ENCODE measurements around the gene PPT2.

The PPT2 gene

DNA sequence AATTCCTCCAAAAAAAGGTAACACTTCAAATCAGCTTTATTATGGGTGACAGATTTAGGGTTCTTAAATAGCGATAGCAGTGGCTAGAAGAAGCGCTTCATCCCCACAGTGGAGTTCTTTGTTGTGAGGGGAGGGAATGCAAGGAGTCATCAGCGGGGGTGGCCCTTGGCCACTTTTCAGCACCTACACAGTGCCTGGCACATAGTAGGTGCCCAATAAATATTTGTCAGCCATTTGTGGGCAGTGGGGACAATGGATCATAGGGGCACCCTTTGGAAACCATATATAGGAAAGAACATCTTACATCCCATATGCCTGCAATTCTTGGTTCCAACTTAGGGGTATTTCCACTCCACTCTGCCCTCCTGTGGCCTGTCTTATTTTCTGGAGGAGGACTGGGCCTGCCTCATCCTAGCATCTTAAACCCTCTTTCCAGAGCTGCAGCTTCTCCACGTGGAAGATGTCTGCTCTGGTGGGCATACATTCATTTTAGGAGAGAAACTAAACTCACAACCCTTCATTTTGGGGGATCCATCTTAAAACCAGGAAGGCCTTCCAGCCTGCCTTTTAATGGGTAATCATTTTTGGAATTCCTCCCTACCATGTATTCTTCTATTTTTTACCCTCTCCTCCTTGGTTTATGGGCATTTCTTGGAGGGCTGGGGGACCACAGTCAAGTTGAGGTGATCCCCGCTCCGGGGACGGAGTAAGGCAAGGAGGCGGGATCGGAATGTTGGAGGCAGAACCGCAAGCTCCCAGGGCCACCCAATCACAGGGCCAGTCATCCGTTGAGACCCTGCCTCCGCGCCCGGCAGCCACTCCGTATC lies 41.1 kb downstream of the PPT2 start:
- DNase-seq (ENCODE audit: low read depth), result peak; percentile 81
- Histone ChIP-seq H3K36me3 (ENCODE audit: control insufficient read depth, insufficient read depth, low read length, severe bottlenecking) (no peaks in the 10 kb centered on the region), H3K4me3 (ENCODE audit: low read length) (peak overlapping the region; percentile 80), H3K27me3 (replicated peaks; ENCODE audit: control insufficient read depth, insufficient read depth, low read length) (no peaks in the 10 kb centered on the region), H3K4me1 (ENCODE audit: control insufficient read depth, insufficient read depth, low read length) (peaks cover 23% of the 10 kb centered on the region), H3K9me3 (ENCODE audit: control insufficient read depth, low read length) (no peaks in the 10 kb centered on the region), H3K9ac (ENCODE audit: low read length) (peak overlapping the region; percentile 92)

DNA sequence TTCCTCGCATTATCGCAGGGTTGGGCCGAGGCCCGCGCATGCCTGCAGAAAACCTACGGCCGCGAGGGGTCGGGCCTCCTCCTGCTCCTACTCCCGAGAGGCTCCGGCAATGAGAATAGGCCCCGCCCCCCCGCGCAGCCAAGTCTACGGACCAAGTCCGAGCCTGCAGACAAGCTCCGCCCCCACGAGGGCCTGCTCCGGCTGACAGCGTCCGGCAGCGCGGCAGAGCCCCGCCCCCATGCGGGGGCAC lies 41.6 kb downstream of the PPT2 start:
- Histone ChIP-seq H3K27me3 (replicated peaks; ENCODE audit: control insufficient read depth, insufficient read depth, low read length) (no peaks in the 10 kb centered on the region), H3K36me3 (ENCODE audit: control insufficient read depth, insufficient read depth, low read length, severe bottlenecking) (no peaks in the 10 kb centered on the region), H3K9ac (ENCODE audit: low read length) (peak overlapping the region; percentile 97)

DNA sequence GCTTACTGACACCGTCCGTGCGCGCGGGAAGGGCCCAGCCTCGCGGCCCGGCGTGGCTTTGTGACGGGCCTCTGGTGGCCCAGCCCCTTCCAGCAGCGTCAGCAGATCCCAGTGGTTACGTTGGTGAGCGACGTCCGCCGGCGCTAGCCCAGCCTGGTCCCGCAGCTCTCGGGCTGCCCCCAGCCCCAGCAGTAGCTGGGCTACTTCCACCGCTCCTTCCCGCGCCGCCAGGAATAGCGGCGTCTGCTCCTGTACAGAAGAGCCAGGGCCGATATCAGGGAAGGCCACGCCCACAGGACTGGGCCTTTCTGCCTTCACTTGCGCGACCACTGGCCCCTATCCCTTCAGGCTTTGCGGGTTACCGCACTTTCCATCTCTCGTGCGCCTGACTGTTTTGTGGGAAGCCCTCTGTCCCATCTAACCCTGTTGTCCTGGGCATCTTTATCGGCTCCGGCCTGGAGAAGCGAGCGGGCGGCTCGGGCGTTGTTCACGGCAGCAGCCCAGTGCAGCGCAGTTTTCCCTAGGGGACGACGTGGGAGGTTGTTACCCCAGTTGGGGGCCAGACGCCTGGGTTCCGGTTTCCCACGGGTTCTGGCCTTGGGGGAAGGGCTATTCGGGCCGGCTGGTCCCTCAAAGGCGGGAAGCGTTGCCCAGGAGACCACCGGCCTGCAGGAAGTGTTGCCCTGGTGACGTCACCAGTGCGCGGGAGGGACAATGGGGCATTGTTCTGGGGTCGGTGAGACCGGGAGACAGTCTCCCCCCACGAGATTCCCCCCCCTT lies 42.2 kb downstream of the PPT2 start:
- peak overlapping the region; percentile 97 for H3K9ac ChIP-seq (ENCODE audit: low read length)
- peak overlapping the region; percentile 99 for H3K4me3 ChIP-seq (ENCODE audit: low read length)
- peaks cover 23% of the 10 kb centered on the region for H3K4me1 ChIP-seq (ENCODE audit: control insufficient read depth, insufficient read depth, low read length)
- no peaks in the 10 kb centered on the region for H3K27me3 ChIP-seq (replicated peaks; ENCODE audit: control insufficient read depth, insufficient read depth, low read length)
- no peaks in the 10 kb centered on the region for H3K36me3 ChIP-seq (ENCODE audit: control insufficient read depth, insufficient read depth, low read length, severe bottlenecking)
- DNase-seq (ENCODE audit: low read depth), result peak; percentile 82
- H3K9me3 ChIP-seq (ENCODE audit: control insufficient read depth, low read length), result no peaks in the 10 kb centered on the region

More for the DNA sequence above, 41.6 kb downstream of the PPT2 start:
- H3K4me3 ChIP-seq (ENCODE audit: low read length), result peak overlapping the region; percentile 99
- DNase-seq (ENCODE audit: low read depth), result peak; percentile 100
- peaks cover 23% of the 10 kb centered on the region for H3K4me1 ChIP-seq (ENCODE audit: control insufficient read depth, insufficient read depth, low read length)
- H3K9me3 ChIP-seq (ENCODE audit: control insufficient read depth, low read length), result no peaks in the 10 kb centered on the region

DNA sequence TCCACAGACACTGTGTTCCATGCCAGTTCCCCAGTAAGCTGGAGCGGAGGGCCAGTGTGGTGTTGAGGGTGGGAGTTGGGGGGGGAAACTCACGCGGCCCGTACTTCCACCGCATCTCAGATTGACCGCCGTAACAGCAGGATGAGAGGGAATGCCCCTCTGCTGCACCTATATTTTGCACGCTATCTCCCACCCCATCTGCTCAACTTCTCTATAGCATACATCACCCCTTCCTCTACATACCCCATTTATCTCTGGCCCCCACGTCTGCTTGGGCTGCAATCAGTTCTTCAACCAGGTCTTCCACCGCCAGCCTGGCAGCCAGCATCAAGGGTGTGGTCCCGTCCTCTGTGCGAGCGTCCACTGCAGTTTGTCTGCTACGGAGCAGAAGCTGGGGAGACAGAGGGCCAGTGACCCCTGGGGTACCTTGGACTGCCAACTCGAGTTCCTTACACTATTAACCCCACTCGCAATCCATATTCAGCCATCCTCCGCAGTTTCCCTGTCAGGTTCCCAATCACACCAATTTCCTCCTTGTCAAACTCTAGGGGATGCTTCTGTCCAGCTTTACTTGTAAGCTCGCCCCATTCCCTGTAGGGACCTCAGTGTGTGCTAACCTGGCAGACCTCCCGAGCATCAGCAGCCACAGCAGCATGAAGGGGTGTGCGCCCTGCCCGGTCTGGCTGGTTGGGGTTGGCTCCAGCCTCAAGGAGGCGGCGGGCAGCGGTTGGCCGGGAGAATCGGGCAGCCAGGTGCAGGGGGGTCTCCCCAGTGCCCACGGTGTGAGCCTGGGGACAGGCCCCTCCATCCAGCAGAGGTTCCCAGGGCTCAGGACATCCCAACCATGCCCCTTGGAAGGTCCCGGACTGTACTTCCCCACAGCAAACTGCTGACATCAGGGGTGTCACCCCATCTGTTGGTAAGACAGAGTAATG lies 43.0 kb downstream of the PPT2 start:
- Histone ChIP-seq H3K36me3 (ENCODE audit: control insufficient read depth, insufficient read depth, low read length, severe bottlenecking) (no peaks in the 10 kb centered on the region), H3K4me1 (ENCODE audit: control insufficient read depth, insufficient read depth, low read length) (peaks cover 23% of the 10 kb centered on the region), H3K27me3 (replicated peaks; ENCODE audit: control insufficient read depth, insufficient read depth, low read length) (peaks cover 6% of the 10 kb centered on the region), H3K9me3 (ENCODE audit: control insufficient read depth, low read length) (no peaks in the 10 kb centered on the region), H3K9ac (ENCODE audit: low read length) (peak overlapping the region; percentile 97), H3K4me3 (ENCODE audit: low read length) (peak overlapping the region; percentile 99)
- DNase-seq (ENCODE audit: low read depth), result peak; percentile 16

DNA sequence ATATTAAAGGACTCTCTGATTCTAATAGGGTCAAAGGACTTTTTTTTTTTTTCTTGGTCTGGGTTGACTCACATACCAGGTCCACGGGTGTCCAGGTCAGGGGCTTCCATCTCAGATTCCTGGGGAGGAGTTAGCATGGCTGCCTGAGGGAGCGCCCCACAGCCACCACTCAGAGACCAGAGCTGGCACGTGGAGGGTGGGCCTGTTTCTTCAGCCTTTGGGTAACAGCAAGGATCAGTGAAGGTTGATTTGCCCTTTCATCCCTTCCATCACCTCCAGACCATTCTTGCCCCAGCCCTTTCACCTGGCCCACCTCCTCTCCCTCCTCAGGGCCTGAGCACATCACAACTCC lies 44.4 kb downstream of the PPT2 start:
- Histone ChIP-seq H3K4me1 (ENCODE audit: control insufficient read depth, insufficient read depth, low read length) (peaks cover 23% of the 10 kb centered on the region), H3K27me3 (replicated peaks; ENCODE audit: control insufficient read depth, insufficient read depth, low read length) (peaks cover 6% of the 10 kb centered on the region), H3K9ac (ENCODE audit: low read length) (no peak overlapping the region), H3K4me3 (ENCODE audit: low read length) (no peak overlapping the region), H3K9me3 (ENCODE audit: control insufficient read depth, low read length) (no peaks in the 10 kb centered on the region), H3K36me3 (ENCODE audit: control insufficient read depth, insufficient read depth, low read length, severe bottlenecking) (no peaks in the 10 kb centered on the region)
- no peak for DNase-seq (ENCODE audit: low read depth)

DNA sequence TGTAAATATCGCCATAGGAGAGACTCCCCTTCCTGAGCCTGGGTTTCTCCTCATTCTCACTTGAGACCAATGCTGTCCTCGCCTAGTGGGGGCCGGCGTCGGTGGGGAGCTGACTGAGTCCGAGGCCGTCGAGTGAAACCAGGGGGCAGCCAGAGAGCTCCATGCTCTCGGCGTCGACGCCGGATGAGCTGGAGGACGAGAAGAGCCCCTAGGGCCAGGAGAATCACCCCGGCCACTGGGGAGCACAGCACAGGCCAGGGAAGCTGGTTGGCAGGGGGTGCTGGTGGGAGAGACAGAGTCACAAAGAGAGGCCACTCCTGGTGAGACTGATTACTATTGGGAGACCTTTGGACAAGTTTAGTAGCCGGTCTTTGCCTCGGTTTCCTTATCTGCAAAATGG lies 44.9 kb downstream of the PPT2 start:
- no peak overlapping the region for H3K4me3 ChIP-seq (ENCODE audit: low read length)
- H3K4me1 ChIP-seq (ENCODE audit: control insufficient read depth, insufficient read depth, low read length), result peaks cover 23% of the 10 kb centered on the region
- peaks cover 6% of the 10 kb centered on the region for H3K27me3 ChIP-seq (replicated peaks; ENCODE audit: control insufficient read depth, insufficient read depth, low read length)
- H3K9me3 ChIP-seq (ENCODE audit: control insufficient read depth, low read length), result no peaks in the 10 kb centered on the region
- no peak overlapping the region for H3K9ac ChIP-seq (ENCODE audit: low read length)
- DNase-seq (ENCODE audit: low read depth), result no peak
- no peaks in the 10 kb centered on the region for H3K36me3 ChIP-seq (ENCODE audit: control insufficient read depth, insufficient read depth, low read length, severe bottlenecking)

DNA sequence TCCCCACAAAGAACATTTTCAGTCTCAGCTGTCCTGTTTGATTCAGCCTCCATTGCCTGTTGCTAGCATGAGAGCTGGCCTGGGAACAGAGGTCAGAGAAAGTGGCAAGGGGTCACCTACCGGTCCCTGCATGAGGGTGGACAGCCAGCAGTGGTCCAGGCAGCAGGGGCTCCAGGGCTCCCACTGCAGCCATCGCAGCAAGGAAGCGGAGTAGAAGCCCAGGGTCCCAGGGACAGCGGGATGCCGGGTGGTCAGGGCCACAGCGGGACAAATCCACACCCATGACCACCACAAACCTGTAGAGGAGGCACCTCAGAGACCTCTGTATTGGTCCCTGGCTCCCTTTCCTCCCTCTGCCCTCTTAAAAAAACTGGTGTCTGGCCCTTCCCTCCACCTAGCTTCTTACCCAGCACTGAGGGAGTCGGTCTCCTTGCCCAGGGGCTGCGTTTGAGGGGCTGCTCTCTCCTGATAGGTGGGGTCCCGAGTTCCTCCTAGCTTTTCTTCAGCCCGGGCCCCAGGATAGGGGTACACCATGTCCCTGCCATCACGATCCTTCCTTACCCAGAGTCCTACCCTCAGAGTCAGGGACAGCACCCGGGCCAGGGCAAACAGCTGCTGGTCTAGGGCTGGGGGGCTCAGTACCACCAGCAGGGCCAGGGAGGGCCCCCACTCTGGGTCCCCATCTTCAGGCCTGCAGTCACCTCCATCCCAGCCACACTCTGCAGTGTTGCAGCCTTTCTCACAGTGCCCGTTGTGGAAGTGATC lies 47.0 kb downstream of the PPT2 start:
- H3K27me3 ChIP-seq (replicated peaks; ENCODE audit: control insufficient read depth, insufficient read depth, low read length), result peaks cover 13% of the 10 kb centered on the region
- no peaks in the 10 kb centered on the region for H3K9me3 ChIP-seq (ENCODE audit: control insufficient read depth, low read length)
- no peak overlapping the region for H3K4me3 ChIP-seq (ENCODE audit: low read length)
- no peak for DNase-seq (ENCODE audit: low read depth)
- H3K36me3 ChIP-seq (ENCODE audit: control insufficient read depth, insufficient read depth, low read length, severe bottlenecking), result no peaks in the 10 kb centered on the region
- peaks cover 13% of the 10 kb centered on the region for H3K4me1 ChIP-seq (ENCODE audit: control insufficient read depth, insufficient read depth, low read length)
- H3K9ac ChIP-seq (ENCODE audit: low read length), result no peak overlapping the region

DNA sequence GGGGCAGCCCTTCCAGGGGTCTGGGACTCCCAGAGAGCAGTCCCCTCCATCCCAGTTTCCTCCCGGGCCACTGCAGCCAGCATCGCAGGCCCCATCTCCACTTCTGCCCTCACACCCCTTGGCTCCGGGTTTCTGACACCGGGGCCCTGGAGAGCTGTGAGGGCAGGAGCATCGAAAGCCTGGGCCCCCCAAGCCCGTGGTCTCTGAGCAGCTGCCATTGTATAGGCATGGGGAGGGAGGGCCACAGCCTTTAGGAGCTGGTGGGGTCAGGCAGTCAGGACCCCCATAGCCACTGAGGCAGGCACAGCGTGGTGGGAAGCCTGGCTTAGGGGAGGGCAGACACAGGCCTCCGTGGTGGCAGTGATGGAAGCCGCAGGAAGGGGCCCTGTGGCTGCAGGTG lies 48.2 kb downstream of the PPT2 start:
- H3K4me1 ChIP-seq (ENCODE audit: control insufficient read depth, insufficient read depth, low read length), result peaks cover 7% of the 10 kb centered on the region
- no peak for DNase-seq (ENCODE audit: low read depth)
- no peaks in the 10 kb centered on the region for H3K36me3 ChIP-seq (ENCODE audit: control insufficient read depth, insufficient read depth, low read length, severe bottlenecking)
- peaks cover 13% of the 10 kb centered on the region for H3K27me3 ChIP-seq (replicated peaks; ENCODE audit: control insufficient read depth, insufficient read depth, low read length)
- no peak overlapping the region for H3K4me3 ChIP-seq (ENCODE audit: low read length)
- H3K9me3 ChIP-seq (ENCODE audit: control insufficient read depth, low read length), result no peaks in the 10 kb centered on the region
- H3K9ac ChIP-seq (ENCODE audit: low read length), result no peak overlapping the region

DNA sequence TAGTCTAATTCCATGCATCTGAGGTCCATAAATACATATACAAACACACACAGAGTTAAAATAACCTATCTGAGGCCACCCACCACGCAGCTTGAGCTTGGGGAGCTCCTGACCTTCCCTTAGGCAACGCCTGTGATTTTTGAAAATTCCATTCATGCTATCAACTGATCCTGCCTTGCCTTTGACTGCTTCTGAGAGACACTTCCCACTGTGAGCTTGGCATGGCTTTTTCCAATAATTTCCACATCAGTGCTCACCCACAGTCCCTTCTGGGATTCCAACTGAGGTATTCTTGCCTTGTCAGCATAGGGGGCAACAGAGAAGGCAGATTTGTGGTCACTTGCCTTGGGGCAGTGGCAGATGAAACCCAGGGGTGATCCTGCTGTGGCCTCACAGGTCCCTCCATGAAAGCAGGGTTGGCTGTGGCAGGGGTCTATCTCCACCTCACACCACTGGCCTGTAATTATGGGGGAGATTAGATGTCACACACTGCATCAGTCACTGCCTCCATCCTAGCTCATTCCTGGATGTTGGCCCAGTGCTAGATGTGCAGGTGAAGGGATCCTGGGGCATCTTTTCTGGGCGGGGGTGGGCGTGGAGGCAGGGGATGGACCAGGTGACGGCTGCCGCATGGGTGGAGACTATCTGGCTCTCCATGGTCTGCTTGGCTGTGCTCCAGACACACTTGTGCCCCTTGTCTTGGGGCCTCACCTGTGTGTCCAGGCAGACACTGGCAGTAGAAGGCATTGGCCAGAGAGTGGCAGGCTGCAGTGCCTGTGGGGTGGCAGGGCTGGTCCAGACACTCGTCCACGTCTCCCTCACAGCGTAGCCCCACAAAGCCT lies 49.7 kb downstream of the PPT2 start:
- Histone ChIP-seq H3K4me3 (ENCODE audit: low read length) (no peak overlapping the region), H3K36me3 (ENCODE audit: control insufficient read depth, insufficient read depth, low read length, severe bottlenecking) (no peaks in the 10 kb centered on the region), H3K4me1 (ENCODE audit: control insufficient read depth, insufficient read depth, low read length) (peaks cover 3% of the 10 kb centered on the region), H3K9ac (ENCODE audit: low read length) (no peak overlapping the region), H3K27me3 (replicated peaks; ENCODE audit: control insufficient read depth, insufficient read depth, low read length) (peaks cover 16% of the 10 kb centered on the region), H3K9me3 (ENCODE audit: control insufficient read depth, low read length) (no peaks in the 10 kb centered on the region)
- DNase-seq (ENCODE audit: low read depth), result no peak

DNA sequence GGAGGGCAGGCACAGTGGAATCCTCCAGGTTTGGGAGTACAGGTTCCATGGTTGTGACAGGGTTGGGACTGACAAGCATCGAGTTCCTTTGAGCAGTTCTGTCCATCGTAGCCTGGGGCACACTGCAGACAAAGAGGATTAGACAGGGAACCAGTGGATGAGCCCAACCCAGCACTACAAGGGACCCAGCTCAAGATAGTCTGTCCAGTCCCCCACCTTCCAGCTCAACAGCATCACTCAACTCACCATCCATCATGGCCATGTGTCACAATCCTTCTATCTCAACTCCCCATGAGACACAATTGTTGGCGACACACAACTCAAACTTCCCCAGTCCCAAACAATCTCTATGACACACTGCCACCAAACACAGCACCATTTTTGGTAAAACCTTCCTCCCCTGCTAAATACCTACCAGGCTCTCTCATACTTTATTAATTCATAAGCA lies 50.4 kb downstream of the PPT2 start:
- no peak overlapping the region for H3K9ac ChIP-seq (ENCODE audit: low read length)
- peaks cover 22% of the 10 kb centered on the region for H3K27me3 ChIP-seq (replicated peaks; ENCODE audit: control insufficient read depth, insufficient read depth, low read length)
- H3K4me1 ChIP-seq (ENCODE audit: control insufficient read depth, insufficient read depth, low read length), result peaks cover 3% of the 10 kb centered on the region
- no peak for DNase-seq (ENCODE audit: low read depth)
- H3K9me3 ChIP-seq (ENCODE audit: control insufficient read depth, low read length), result no peaks in the 10 kb centered on the region
- no peaks in the 10 kb centered on the region for H3K36me3 ChIP-seq (ENCODE audit: control insufficient read depth, insufficient read depth, low read length, severe bottlenecking)
- no peak overlapping the region for H3K4me3 ChIP-seq (ENCODE audit: low read length)
